GM19193 (cell line): ENCODE measurements around the gene OR4D5.

Experiments
- POLR2A ChIP-seq: IDR thresholded peaks from 4 replicates; pipeline ENCODE4 v1.6.1; 2011; ENCODE audit not compliant: insufficient read depth, insufficient read length; ENCODE audit errors: extremely low read depth

OR4D5 gene

GRCh38 chr11:123979311-123979710, 39.9 kb downstream of the OR4D5 start:
- TF ChIP-seq POLR2A, result no peak
